ACC112 (cell line): Measurements from ENCODE around the gene PCSK6.

ENCODE experiments used
- H2AFZ ChIP-seq: fragments of 200-600 bp; sonication (generic); one replicate; pipeline ENCODE4 v1.6.0; 2017; ENCODE audit warnings: antibody characterized with exemption, low read length; ENCODE audit not compliant: unreplicated experiment
- H3K27ac ChIP-seq: fragments of 200-600 bp; sonication (generic); 2 replicates; pipeline ENCODE4 v1.5.1; 2014; ENCODE audit warnings: low read depth, mild to moderate bottlenecking, antibody characterized with exemption, low read length, moderate library complexity
- H3K27me3 ChIP-seq: fragments of 200-600 bp; sonication (generic); 2 replicates; pipeline ENCODE4 v1.6.1; 2014; ENCODE audit warnings: mild to moderate bottlenecking, antibody characterized with exemption, low read length, moderate library complexity, mixed read lengths; ENCODE audit not compliant: insufficient read depth
- H3K36me3 ChIP-seq: fragments of 200-600 bp; sonication (generic); 2 replicates; pipeline ENCODE4 v1.6.1; 2016; ENCODE audit warnings: mild to moderate bottlenecking, antibody characterized with exemption, low read length, moderate library complexity, mixed read lengths; ENCODE audit not compliant: insufficient read depth
- H3K4me1 ChIP-seq: fragments of 200-600 bp; sonication (generic); one replicate; pipeline ENCODE4 v1.6.1; 2016; ENCODE audit warnings: low read length, mixed read lengths; ENCODE audit not compliant: insufficient read depth, unreplicated experiment, control insufficient read depth
- H3K4me3 ChIP-seq: fragments of 200-600 bp; sonication (generic); 2 replicates; pipeline ENCODE4 v1.5.1; 2014; ENCODE audit warnings: mild to moderate bottlenecking, low read depth, low read length
- H3K79me2 ChIP-seq: fragments of 200-600 bp; sonication (generic); one replicate; pipeline ENCODE4 v1.6.0; 2016; ENCODE audit warnings: low read length; ENCODE audit not compliant: control insufficient read depth, unreplicated experiment, insufficient read depth

Gene PCSK6

DNA sequence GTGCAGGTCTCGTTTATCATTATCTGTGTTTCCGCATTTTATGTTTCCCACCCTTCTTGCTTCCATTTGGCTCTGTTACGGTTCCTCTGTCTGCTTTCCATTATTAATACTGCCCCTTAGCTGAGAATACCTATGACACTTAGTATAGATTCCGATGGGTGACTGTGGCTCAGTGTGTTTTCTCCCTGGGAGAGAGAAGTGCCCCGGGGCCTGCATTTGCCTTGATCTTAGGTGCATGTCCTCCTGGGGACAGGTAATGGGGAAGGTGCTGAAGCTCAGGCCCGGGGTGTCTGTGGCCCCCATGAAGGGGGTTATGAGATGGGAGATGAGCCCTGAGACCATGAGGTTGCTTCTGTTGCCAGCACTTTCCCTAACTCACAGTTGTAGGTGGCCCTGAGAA lies 43.4 kb upstream of the PCSK6 start:
- Histone ChIP-seq H3K27ac (no peak overlapping the region), H3K27me3 (peaks cover 22% of the 10 kb centered on the region), H3K79me2 (no peaks in the 10 kb centered on the region), H2AFZ (no peak overlapping the region), H3K4me3 (no peak overlapping the region), H3K36me3 (no peaks in the 10 kb centered on the region), H3K4me1 (no peaks in the 10 kb centered on the region)

DNA sequence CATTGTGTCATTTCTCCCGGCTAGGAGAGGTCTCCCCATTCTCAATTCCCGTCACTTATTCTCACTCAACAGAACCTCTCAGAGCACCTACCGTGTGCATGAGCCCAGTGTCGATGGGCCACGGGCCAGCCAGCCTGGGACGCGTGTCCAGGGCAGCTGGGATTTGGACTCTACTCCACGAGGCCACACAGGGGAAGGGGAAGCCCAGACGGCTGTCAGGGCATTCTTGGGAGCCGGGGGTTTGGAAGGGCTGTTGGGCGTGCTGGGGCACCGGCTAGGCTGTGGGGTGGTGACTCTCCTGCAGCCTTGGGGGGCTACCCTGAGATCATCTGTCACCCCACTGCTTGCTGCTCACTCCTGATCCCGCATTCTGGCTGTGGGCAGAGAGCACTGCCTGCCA lies 41.7 kb upstream of the PCSK6 start:
- H3K4me1 ChIP-seq = no peaks in the 10 kb centered on the region
- H3K79me2 ChIP-seq = no peaks in the 10 kb centered on the region
- no peak overlapping the region for H2AFZ ChIP-seq
- H3K36me3 ChIP-seq = no peaks in the 10 kb centered on the region
- H3K27me3 ChIP-seq = peaks cover 24% of the 10 kb centered on the region
- no peak overlapping the region for H3K4me3 ChIP-seq
- no peak overlapping the region for H3K27ac ChIP-seq

DNA sequence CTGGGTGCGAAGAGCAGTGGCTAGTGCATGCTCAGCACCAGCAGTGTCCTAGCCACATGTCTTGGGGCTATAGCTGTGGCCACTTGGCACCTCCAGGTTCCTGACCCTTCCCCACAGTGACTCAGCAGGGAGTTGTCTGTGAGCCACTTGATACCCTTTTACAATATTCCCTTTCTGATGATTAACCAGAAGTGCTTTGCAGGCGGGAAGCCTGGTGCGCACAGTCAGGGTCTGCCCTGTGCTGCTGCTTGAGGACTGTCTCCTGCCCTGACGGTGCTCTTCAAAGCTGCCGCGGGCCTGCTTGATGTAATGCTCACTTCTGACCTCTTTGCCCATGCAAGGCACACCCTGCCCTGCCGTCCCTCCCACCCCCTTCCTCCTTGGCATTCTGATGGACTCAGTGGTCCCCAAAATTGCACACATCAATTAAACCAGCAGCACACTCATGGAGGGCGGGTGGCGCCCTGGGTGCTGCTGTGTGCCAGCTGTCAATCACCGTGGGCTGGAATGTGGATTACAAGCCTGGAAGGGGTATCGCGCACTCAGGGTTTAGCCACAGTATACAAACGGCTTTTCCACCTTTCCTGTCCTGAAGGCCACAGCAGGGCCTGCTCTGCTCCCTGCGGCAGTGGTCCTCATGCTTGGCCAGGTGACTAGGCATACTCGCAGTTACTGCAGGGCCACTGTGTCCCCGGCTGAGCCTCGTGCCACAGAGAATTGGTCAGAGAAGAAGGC lies 40.9 kb upstream of the PCSK6 start:
- no peaks in the 10 kb centered on the region for H3K36me3 ChIP-seq
- no peak overlapping the region for H3K4me3 ChIP-seq
- no peak overlapping the region for H3K27ac ChIP-seq
- peaks cover 24% of the 10 kb centered on the region for H3K27me3 ChIP-seq
- no peak overlapping the region for H2AFZ ChIP-seq
- no peaks in the 10 kb centered on the region for H3K4me1 ChIP-seq
- H3K79me2 ChIP-seq = no peaks in the 10 kb centered on the region

DNA sequence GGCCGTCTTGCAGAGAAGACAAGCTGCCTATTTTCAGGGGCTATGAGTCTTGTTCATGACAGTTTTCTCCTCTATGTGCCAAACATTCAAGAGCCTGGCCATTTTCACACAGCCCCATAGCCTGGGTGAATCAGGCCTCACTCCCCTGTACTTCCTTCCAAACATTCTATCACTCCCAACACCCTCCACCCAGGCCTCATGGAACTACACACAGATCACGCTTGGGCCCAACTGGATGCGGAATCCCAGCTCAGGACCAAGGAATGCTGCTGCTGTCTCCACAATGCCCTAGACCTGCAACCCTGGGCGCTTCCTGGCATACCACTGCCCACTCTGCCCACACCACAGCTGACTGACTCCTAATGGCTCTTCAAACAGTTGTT lies 39.4 kb upstream of the PCSK6 start:
- H3K36me3 ChIP-seq = no peaks in the 10 kb centered on the region
- no peaks in the 10 kb centered on the region for H3K79me2 ChIP-seq
- H3K27ac ChIP-seq = no peak overlapping the region
- no peak overlapping the region for H3K4me3 ChIP-seq
- H3K27me3 ChIP-seq = peaks cover 28% of the 10 kb centered on the region
- no peaks in the 10 kb centered on the region for H3K4me1 ChIP-seq
- no peak overlapping the region for H2AFZ ChIP-seq

DNA sequence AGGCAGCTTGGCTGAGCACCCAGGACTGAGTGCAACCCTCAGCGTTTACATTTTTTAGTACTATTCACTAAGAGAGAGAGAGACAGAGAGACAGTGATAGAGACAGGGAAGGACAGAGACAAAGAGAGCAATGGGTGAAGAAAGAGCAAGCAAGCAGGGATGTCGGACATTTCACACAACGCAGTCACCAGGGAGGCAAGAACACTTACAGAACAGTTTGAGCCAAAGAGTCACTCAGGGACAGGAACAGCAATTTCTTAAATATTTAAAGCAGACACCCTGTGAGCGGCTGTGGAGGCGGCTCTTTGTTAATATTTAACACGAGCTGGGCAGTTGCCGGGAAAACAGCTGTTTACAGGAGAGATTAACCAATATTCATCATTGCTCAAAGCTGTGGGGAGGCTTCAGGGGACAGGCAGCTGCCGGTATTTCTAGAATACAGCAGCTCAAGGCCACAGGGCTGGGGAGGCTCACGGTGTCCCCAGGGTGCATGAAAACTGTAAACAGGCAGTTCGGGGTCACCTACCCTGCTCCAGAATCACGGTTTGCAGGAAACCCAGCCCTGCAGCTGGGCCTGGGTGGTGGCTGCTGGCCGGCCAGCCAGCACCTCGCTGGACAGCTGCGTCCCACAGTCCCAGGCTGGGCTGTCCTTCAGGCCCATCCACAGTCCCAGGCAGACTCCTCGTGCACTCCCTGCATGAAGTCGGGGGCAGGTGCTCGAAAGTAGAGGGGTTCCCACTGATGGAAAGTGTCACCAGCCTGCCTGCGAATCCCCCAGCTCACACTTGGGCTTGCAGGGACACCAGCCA lies 38.8 kb upstream of the PCSK6 start:
- H3K4me3 ChIP-seq = no peak overlapping the region

DNA sequence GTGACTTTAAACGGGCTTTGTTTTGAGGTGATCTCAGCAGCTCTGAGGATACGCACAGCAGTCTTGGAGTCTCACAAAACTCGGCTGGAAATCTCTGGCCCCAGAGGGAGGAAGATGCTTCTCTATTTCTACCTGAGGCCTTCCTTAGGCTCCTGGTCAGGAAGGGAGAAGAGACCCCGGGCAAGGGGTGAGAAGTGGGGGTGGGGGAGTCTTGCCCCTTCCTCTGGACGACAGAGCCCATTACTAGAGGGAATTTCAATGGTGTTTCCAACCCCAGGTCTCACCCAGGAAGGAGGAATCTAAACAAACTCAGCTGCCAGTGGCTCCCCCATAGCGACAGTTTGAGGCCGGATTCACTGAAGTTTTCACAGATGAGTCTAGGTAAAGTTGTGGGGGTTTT lies 37.4 kb upstream of the PCSK6 start:
- Histone ChIP-seq H3K27me3 (peaks cover 35% of the 10 kb centered on the region), H3K27ac (no peak overlapping the region), H2AFZ (no peak overlapping the region), H3K4me1 (no peaks in the 10 kb centered on the region), H3K79me2 (no peaks in the 10 kb centered on the region), H3K36me3 (no peaks in the 10 kb centered on the region), H3K4me3 (no peak overlapping the region)

More for the DNA sequence above, 38.8 kb upstream of the PCSK6 start:
- Histone ChIP-seq H3K4me1 (no peaks in the 10 kb centered on the region), H3K79me2 (no peaks in the 10 kb centered on the region), H3K36me3 (no peaks in the 10 kb centered on the region), H3K27ac (no peak overlapping the region), H2AFZ (no peak overlapping the region), H3K27me3 (peaks cover 29% of the 10 kb centered on the region)

DNA sequence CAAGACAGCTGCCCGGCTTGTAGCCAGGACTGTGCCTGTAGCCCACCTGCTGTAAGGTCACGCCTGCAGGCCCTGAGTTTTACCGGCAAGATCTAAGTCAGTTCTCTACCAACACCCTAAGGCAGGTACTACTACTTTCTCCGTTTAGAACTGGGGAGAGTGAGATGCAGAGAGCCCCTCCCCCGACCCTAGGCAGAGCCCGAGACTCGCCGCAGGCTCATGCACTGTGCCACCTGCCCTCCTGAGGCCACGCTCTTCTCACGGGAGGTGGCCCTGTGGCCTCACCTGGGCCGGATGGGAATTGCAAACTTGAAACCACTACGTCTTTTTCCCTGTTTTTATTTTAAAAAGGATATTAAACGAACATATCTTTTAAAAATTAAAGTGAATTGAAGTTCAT lies 36.9 kb upstream of the PCSK6 start:
- no peaks in the 10 kb centered on the region for H3K4me1 ChIP-seq
- no peaks in the 10 kb centered on the region for H3K36me3 ChIP-seq
- H3K79me2 ChIP-seq = no peaks in the 10 kb centered on the region
- H3K27me3 ChIP-seq = peaks cover 40% of the 10 kb centered on the region
- no peak overlapping the region for H3K4me3 ChIP-seq
- no peak overlapping the region for H2AFZ ChIP-seq
- H3K27ac ChIP-seq = no peak overlapping the region

DNA sequence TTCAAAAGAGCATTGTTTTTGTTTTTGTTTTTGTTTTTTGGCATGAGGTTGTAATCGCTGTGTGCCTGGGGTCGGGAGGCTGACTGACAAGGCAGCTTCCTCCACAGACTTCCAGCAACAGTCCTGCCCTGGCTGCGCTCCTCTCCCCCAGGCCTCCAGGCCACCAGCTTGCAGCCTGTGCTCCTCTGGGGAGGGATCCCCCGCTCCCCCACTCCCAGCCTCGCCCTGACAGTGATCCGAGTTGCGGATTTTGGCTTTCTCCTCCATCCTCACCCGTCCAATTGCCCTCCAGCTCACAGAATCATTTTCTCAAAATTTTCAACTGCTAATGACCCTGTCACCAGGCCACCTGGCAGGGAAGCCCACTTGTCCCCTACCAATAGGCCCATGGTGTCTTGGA lies 36.5 kb upstream of the PCSK6 start:
- Histone ChIP-seq H3K4me1 (no peaks in the 10 kb centered on the region), H3K27ac (no peak overlapping the region), H2AFZ (no peak overlapping the region), H3K79me2 (no peaks in the 10 kb centered on the region), H3K4me3 (no peak overlapping the region), H3K27me3 (peaks cover 44% of the 10 kb centered on the region), H3K36me3 (no peaks in the 10 kb centered on the region)

DNA sequence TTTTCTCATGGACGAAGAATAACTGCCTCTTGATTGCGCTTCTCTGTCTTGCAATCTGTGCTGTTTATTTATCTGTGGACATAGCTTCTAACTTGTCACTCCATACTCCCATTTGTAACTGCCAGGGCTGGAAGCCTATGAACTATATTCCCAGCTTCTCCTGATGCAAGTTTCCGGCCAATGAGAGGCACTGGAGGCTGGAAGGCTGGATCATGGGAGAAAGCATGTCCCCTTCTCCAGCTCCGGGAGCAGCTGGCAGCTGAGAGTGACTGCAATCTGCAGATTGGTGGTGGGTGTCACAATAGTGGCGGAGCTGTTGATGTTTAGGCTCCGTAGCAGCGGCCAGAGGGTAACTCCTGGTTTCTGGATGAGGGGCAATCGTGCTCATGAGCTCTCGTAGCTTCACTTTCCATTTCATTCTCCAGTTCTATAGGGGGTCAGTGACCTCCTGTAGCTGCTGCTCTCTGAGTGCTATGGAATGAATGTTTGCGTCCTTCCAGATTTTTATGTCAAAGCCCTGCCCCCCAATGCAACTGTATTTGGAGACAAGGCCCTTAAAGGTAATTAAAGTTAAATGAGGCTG lies 35.7 kb upstream of the PCSK6 start:
- Histone ChIP-seq H3K36me3 (no peaks in the 10 kb centered on the region), H3K4me3 (no peak overlapping the region), H3K27ac (no peak overlapping the region), H3K4me1 (no peaks in the 10 kb centered on the region), H2AFZ (no peak overlapping the region), H3K27me3 (peaks cover 52% of the 10 kb centered on the region), H3K79me2 (no peaks in the 10 kb centered on the region)

DNA sequence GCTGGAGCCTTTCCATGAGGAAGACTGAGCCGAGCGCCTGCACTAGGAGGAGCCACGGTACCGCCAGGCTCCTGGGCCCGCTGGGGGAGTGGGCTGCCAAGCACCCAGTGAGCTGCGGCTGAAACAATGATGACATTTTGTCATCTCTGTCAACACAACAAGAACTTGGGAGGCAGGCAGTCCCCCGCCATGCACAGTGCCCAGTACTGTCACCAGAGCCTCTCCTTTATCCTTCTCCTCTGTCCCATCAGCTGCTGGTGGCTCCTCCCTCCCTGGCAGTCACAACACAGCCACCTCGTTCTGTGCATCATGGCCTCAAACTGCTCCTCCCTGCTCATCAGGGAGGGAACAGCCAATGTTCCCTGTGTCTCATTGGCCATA lies 34.0 kb upstream of the PCSK6 start:
- H3K27ac ChIP-seq = no peak overlapping the region
- H3K4me1 ChIP-seq = no peaks in the 10 kb centered on the region
- no peak overlapping the region for H2AFZ ChIP-seq
- no peaks in the 10 kb centered on the region for H3K79me2 ChIP-seq
- peaks cover 63% of the 10 kb centered on the region for H3K27me3 ChIP-seq
- H3K4me3 ChIP-seq = no peak overlapping the region
- H3K36me3 ChIP-seq = no peaks in the 10 kb centered on the region
